GM12872 (cell line): ENCODE measurements around the gene MAP2K3.

ENCODE experiments used
- CTCF ChIP-seq: IDR thresholded peaks from 3 replicates; pipeline ENCODE4 v1.5.1; 2011; ENCODE audit warnings: low read depth, mild to moderate bottlenecking, low read length, moderate library complexity; ENCODE audit not compliant: insufficient read depth

MAP2K3 gene

DNA sequence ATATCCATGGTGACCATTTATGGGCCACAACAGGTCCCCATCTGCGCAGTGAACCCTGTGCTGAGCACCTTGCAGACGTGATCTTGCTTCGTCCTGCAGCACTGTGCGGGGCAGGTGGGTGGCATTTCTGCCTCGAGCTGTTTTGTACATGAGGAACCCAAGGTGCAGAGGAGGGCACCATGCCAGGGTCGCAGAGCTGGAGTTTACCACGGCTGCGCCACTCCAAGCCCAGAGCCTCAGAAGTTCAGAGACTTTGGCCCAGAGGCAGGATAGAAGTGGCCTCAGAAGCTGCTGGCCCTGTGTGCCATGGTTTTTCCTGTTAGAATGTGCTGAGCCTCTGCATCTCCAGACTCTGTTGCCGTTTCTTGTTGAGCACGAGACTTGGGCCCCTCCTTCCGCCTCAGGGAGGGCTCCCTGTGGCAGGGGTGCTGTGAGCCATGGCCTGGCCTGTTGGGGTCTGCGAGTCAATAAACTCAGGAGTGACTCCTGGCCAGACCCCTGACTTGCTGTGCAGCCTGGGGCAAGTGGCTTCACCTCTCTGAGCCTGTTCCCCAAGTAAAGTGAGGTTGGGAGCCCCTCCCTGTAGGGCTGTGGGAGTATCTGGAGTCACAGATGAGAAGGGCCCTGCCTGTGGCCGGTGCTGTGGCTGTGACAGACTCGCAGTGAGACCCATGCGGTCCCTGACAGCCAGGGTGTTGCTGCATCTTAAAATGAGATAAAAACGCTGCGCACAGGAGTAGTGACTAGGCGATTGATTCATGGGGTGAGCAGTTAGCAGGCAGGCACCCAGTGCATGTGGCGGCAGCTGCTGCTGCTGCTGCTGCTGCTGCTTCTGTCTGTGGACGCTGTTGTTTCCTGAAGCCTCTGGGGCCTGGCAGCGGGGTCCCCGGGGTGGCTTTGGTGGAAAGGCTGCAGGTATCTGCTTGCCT, 11.8 kb downstream of the MAP2K3 start:
- TF ChIP-seq CTCF: no peak

- TF ChIP-seq CTCF: no peak
These were observed 12.6 kb downstream of the MAP2K3 start for GRCh38 chr17:21297026-21297520.

DNA sequence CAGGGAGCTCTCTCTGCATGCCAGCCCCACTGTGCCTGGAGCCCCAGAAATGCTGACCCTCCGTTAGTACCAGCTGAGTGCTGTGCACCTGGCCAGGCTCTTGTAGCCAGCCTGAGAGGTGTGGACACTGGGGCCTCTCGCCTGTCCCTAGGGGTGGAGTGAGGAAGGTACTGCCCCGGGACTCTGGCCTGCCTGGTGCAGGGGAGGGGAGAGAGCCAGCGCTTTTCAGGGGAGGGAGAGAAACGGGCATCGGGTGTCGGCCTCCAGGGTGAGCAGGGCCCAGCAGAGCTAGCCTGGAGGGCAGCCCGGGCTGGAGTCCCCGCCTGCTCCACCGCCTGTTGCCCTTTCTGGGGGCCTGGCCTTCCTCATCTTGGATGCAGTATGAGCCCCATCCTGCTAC, 13.1 kb downstream of the MAP2K3 start:
- TF ChIP-seq CTCF: no peak

GRCh38 chr17:21298056-21298982, 13.8 kb downstream of the MAP2K3 start:
- no peak for TF ChIP-seq CTCF

DNA sequence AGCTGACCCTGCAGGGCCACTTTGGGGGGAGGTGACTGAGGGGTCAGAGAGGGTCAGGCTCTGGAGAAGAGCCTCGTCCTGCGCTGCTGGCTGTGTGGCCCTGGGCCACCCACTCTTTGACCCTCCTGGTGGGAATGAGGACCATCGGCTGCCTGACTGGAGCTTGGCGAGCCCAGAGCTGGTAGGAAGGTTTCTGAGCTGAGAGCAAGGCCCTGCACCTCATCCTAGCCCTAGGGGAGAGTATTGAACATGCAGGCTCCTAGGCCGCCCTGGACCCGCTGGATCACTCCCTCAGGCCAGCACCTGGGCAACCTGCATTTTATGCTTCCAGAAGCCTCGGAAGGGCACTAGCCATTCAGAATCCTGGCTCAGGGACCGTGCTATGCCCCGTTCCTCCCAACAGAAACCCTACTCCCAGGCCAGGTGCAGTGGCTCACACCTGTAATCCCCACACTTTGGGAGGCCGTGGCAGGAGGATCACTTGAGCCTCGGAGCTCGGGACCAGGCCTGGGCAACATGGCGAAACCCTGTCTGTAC, 14.5 kb downstream of the MAP2K3 start:
- no peak for TF ChIP-seq CTCF

- TF ChIP-seq CTCF: no peak
These were observed 15.6 kb downstream of the MAP2K3 start for GRCh38 chr17:21299981-21300600.
